Chondrocyte (in vitro differentiated cells): ENCODE measurements around the gene MYO5B. TPM values are rescaled to one million over a fixed set of nuclear protein-coding genes. Genes with fewer than 3 reads are reported as not detected.
A peak's percentile ranks its signal among the peaks of the same experiment; 100 is the strongest.

Source experiments
- DNase-seq: peaks from one replicate; pipeline ENCODE4 v3.0.0; 2021; ENCODE audit warnings: mixed read lengths, low spot score
- H3K27ac Mint-ChIP-seq: one replicate; pipeline ENCODE4 v1.8.0; 2021; ENCODE audit warnings: mild to moderate bottlenecking, moderate library complexity, mixed read lengths; ENCODE audit not compliant: unreplicated experiment
- H3K27me3 Mint-ChIP-seq: 2 replicates; pipeline ENCODE4 v1.8.0; 2021; ENCODE audit warnings: low read depth, mixed read lengths
- H3K36me3 Mint-ChIP-seq: 2 replicates; pipeline ENCODE4 v1.8.0; 2021; ENCODE audit warnings: low read depth, mixed read lengths
- H3K4me1 Mint-ChIP-seq: 2 replicates; pipeline ENCODE4 v1.8.0; 2021; ENCODE audit warnings: low read depth, mild to moderate bottlenecking, mixed read lengths
- H3K4me3 Mint-ChIP-seq: one replicate; pipeline ENCODE4 v1.8.0; 2021; ENCODE audit warnings: mild to moderate bottlenecking, moderate library complexity, mixed read lengths; ENCODE audit not compliant: unreplicated experiment
- H3K9me3 Mint-ChIP-seq: 2 replicates; pipeline ENCODE4 v1.8.0; 2021; ENCODE audit warnings: low read depth, mixed read lengths
- total RNA-seq: library from RNA; stranded (reverse); gene quantifications from 3 replicates; pipeline ENCODE4 v1.2.1, GENCODE V29; 2021
- TF ChIP-seq, protein P1 (sequence below): fragments of 200-600 bp; sonication (generic); IDR thresholded peaks from 2 replicates; pipeline ENCODE4 v1.5.0; 2021; ENCODE audit warnings: antibody characterized with exemption, mild to moderate bottlenecking, moderate library complexity

The MYO5B gene
- total RNA-seq, 1 donor from 2014 or later = 0.97 TPM

DNA sequence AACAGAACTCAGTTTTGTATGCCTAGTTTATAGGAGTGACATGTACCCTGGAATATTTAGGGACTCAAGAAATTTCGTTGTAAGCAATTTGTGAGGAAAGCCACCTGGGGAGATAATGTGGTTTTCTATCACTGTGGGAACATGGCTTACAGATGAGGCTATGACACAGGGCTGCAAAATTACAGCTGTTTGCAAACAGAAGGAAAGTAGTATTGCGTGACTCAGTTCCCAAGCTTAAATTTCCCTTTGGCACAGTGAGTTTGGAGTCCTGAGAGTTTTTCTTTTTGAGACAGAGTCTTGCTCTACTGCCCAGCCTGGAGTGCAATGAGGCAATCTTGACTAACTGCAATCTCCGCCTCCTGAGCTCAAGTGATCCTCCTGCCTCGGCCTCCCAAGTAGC lies 149.8 kb downstream of the MYO5B start:
- TF ChIP-seq, protein P1, sequence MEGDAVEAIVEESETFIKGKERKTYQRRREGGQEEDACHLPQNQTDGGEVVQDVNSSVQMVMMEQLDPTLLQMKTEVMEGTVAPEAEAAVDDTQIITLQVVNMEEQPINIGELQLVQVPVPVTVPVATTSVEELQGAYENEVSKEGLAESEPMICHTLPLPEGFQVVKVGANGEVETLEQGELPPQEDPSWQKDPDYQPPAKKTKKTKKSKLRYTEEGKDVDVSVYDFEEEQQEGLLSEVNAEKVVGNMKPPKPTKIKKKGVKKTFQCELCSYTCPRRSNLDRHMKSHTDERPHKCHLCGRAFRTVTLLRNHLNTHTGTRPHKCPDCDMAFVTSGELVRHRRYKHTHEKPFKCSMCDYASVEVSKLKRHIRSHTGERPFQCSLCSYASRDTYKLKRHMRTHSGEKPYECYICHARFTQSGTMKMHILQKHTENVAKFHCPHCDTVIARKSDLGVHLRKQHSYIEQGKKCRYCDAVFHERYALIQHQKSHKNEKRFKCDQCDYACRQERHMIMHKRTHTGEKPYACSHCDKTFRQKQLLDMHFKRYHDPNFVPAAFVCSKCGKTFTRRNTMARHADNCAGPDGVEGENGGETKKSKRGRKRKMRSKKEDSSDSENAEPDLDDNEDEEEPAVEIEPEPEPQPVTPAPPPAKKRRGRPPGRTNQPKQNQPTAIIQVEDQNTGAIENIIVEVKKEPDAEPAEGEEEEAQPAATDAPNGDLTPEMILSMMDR = no peak
- Mint-ChIP-seq H3K9me3 (no peaks in the 10 kb centered on the region), H3K4me1 (no peaks in the 10 kb centered on the region), H3K27me3 (peaks cover 19% of the 10 kb centered on the region), H3K36me3 (no peaks in the 10 kb centered on the region), H3K4me3 (no peak overlapping the region), H3K27ac (no peak overlapping the region)
- no peak for DNase-seq

DNA sequence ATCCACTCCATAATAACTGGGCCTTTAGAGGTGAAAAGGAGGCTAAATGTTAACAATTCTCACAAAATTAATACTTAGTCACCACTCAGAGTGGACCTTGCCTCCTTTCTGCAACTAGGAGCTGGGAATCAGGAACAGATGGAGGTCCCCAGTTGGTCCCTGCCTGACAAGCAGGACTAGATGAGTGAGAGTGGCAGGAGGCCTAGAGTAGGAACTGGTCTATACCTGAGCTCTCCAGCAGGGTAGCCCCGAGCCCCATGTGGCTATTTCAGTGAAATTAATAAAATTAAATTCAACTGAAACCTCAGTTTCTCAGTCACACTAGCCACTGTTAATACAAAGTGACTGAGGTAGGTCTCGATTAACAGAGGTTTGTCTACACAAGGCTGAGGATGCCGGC lies 150.5 kb downstream of the MYO5B start:
- H3K9me3 Mint-ChIP-seq = no peaks in the 10 kb centered on the region
- H3K4me1 Mint-ChIP-seq = no peaks in the 10 kb centered on the region
- TF ChIP-seq, protein P1 = peak; percentile 13
- no peak for DNase-seq
- no peak overlapping the region for H3K27ac Mint-ChIP-seq
- H3K36me3 Mint-ChIP-seq = no peaks in the 10 kb centered on the region
- H3K27me3 Mint-ChIP-seq = peaks cover 17% of the 10 kb centered on the region
- H3K4me3 Mint-ChIP-seq = no peak overlapping the region

DNA sequence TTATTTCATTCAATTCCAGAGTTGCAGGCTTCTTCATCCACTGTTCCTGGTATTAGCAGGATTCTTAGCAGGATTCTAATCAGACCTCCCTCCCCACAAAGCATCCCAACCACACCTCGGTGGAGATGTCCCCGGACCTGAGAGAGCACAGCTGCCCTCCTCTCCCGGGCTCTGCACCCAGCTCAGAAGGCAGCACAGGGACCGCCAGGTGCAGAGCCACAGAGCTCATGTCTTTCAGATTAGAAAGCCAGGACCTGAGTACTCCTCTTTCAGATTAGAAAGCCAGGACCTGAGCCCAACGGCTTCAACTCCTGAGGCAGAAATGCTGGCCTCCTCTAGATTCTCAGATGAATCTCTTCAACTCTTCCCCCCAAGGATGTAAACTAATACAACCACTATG lies 152.3 kb downstream of the MYO5B start:
- Mint-ChIP-seq H3K4me1 (no peaks in the 10 kb centered on the region), H3K27ac (no peak overlapping the region), H3K9me3 (no peaks in the 10 kb centered on the region), H3K4me3 (no peak overlapping the region), H3K36me3 (no peaks in the 10 kb centered on the region), H3K27me3 (peaks cover 17% of the 10 kb centered on the region)
- TF ChIP-seq, protein P1 = no peak
- no peak for DNase-seq

DNA sequence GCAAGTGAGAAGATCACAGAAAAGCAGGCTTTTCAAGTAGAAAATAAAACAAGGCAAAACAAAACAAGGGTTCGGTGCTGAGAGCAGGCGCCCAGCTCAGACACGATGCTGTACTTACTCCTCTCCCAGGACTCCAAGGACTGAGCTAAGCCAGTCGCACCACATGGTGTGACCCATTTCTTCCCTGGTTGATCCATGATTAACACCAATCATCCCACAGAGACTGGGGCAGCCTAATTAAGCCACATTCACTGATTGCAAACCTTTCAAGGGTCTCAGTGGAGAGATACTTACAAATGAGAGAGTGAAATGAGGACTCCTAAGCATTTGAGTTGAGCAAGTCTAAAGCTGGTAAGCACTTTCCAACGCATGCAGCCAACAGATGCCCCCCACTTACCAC lies 155.2 kb downstream of the MYO5B start:
- Mint-ChIP-seq H3K27ac (no peak overlapping the region), H3K9me3 (no peaks in the 10 kb centered on the region), H3K4me3 (no peak overlapping the region), H3K36me3 (no peaks in the 10 kb centered on the region), H3K27me3 (peaks cover 16% of the 10 kb centered on the region), H3K4me1 (no peaks in the 10 kb centered on the region)
- TF ChIP-seq, protein P1 = no peak
- DNase-seq = no peak

DNA sequence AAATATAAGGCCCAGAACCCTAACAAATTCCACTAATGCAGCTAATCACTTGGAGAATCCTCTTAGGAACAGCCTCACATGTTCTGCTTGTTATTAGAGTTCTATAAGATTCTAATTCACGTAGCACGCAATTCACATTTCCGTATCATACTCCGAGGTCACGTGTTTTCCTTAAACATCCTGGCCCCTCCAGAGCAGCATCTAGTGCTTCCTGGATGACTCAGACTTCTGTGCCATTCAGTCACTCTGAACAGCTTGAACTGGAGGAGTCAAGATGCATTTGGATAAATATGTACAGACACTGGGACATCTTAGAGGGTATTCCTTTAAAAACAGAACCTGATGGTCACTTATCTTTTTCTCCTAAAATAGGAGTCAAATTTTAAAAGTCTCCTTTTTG lies 156.5 kb downstream of the MYO5B start:
- H3K9me3 Mint-ChIP-seq = no peaks in the 10 kb centered on the region
- H3K4me3 Mint-ChIP-seq = no peak overlapping the region
- DNase-seq = no peak
- H3K36me3 Mint-ChIP-seq = no peaks in the 10 kb centered on the region
- no peak overlapping the region for H3K27ac Mint-ChIP-seq
- H3K4me1 Mint-ChIP-seq = no peaks in the 10 kb centered on the region
- peaks cover 7% of the 10 kb centered on the region for H3K27me3 Mint-ChIP-seq
- TF ChIP-seq, protein P1 = no peak
